Measurements from ENCODE around the gene SMYD3. TPM values are rescaled to one million over a fixed set of nuclear protein-coding genes. Genes with fewer than 3 reads are reported as not detected.

Gene SMYD3
- total RNA-seq, 1 experiment from 2014 or later = 25.5 TPM

DNA sequence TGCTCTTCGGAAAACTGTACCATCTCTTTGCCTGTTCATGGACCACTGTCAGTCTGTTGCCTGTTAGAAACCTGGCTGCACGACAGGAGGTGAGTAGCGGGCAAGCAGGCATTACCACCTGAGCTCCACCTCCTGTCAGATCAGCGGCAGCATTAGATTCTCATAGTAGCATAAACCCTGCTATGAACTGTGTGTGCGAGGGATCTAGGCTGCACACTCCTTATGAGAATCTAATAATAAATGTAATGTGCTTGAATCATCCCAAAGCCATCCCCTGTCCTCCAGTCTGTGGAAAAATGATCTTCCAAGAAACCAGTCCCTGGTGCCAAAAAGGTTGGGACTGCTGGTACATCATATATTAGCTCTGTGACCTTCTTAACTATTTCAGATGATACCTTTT, 110.0 kb downstream of the SMYD3 start:
- H4K5ac ChIP-seq (ENCODE audit: insufficient read length, low read depth, low read length) = no peak overlapping the region
- no peak overlapping the region for H2AK5ac ChIP-seq (ENCODE audit: insufficient read length, low read length)
- H2BK12ac ChIP-seq (ENCODE audit: insufficient read length, low read depth, low read length) = no peak overlapping the region
- no peak overlapping the region; a peak in 1 of 7 replicates for H3K27ac Mint-ChIP-seq
- 0 out of 7 replicates have a peak, but pooled peaks cover 0 to under 1% (median 0%) of the 10 kb centered on the region in 3 experiments for H3K36me3 Mint-ChIP-seq (ENCODE audit: insufficient read depth in 1 of 3, low read depth in 3 of 3)
- H3K4me2 ChIP-seq (ENCODE audit: insufficient read depth, insufficient read length, low read length) = no peak overlapping the region
- H2BK5ac ChIP-seq (ENCODE audit: insufficient read length, low read length) = no peak overlapping the region
- no peak overlapping the region for H3K27ac ChIP-seq (ENCODE audit: insufficient read length, low read depth, low read length)
- no peak overlapping the region for H4K8ac ChIP-seq (replicated peaks; ENCODE audit: insufficient read length, low read depth, low read length)
- H3K27me3 Mint-ChIP-seq (ENCODE audit: low read depth) = no peaks in the 10 kb centered on the region
- H2BK15ac ChIP-seq (ENCODE audit: low read depth, low read length) = no peak overlapping the region
- no peak overlapping the region for H3K56ac ChIP-seq (ENCODE audit: insufficient read length, low read depth, low read length)
- H3K27me3 ChIP-seq (ENCODE audit: insufficient read depth, low read length) = no peaks in the 10 kb centered on the region
- no peak overlapping the region for H2BK120ac ChIP-seq (ENCODE audit: low read depth, low read length, poor library complexity, severe bottlenecking)
- no peak overlapping the region for H3T11ph ChIP-seq (ENCODE audit: low read length)
- no peaks in the 10 kb centered on the region; the same call in 1 of the 2 replicates for H3K79me2 ChIP-seq (ENCODE audit: insufficient read depth, low read length)
- H4K91ac ChIP-seq (ENCODE audit: insufficient read length, low read depth, low read length) = no peak overlapping the region
- H3K23me2 ChIP-seq (ENCODE audit: insufficient read length, low read depth, low read length, poor library complexity, severe bottlenecking) = no peaks in the 10 kb centered on the region
- H4K20me1 ChIP-seq (ENCODE audit: control insufficient read depth, insufficient read depth, insufficient read length) = no peaks in the 10 kb centered on the region
- H2AFZ ChIP-seq (ENCODE audit: low read length) = no peak overlapping the region
- no peaks in the 10 kb centered on the region for H3K4me1 ChIP-seq (ENCODE audit: insufficient read depth, low read length)
- H3K4ac ChIP-seq (ENCODE audit: low read depth, low read length) = no peak overlapping the region
- no peak overlapping the region for H3K23ac ChIP-seq (ENCODE audit: insufficient read length, low read depth, low read length)
- no peak overlapping the region for H3K4me3 Mint-ChIP-seq
- peaks cover 12 to 13% of the 10 kb centered on the region in 2 experiments; a peak in 3 of 4 replicates for H3K4me1 Mint-ChIP-seq
- H3K9ac ChIP-seq (ENCODE audit: extremely low read depth, insufficient read length, low read length) = no peak overlapping the region
- H3K18ac ChIP-seq (ENCODE audit: insufficient read length, low read depth, low read length) = no peak overlapping the region
- no CpG with 5 or more reads among the region's 5 CpGs for WGBS (ENCODE audit: extremely low coverage, insufficient read length, low lambda C conversion rate)
- H3K9me3 Mint-ChIP-seq = peaks cover 0 to under 1% of the 10 kb centered on the region in 2 experiments; a peak in 2 of 5 replicates
- no peak overlapping the region for H3K14ac ChIP-seq (ENCODE audit: insufficient read depth, low read length)
- DNase-seq = no peak
- H2BK20ac ChIP-seq (ENCODE audit: low read depth, low read length, poor library complexity, severe bottlenecking) = no peak overlapping the region
- no peaks in the 10 kb centered on the region for H3K9me3 ChIP-seq (ENCODE audit: control insufficient read depth, low read depth, low read length)
- TF ChIP-seq, protein P1, sequence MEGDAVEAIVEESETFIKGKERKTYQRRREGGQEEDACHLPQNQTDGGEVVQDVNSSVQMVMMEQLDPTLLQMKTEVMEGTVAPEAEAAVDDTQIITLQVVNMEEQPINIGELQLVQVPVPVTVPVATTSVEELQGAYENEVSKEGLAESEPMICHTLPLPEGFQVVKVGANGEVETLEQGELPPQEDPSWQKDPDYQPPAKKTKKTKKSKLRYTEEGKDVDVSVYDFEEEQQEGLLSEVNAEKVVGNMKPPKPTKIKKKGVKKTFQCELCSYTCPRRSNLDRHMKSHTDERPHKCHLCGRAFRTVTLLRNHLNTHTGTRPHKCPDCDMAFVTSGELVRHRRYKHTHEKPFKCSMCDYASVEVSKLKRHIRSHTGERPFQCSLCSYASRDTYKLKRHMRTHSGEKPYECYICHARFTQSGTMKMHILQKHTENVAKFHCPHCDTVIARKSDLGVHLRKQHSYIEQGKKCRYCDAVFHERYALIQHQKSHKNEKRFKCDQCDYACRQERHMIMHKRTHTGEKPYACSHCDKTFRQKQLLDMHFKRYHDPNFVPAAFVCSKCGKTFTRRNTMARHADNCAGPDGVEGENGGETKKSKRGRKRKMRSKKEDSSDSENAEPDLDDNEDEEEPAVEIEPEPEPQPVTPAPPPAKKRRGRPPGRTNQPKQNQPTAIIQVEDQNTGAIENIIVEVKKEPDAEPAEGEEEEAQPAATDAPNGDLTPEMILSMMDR (conservative IDR thresholded peaks at IDR 0.05) = no peak
- no peaks in the 10 kb centered on the region for H3K79me1 ChIP-seq (ENCODE audit: insufficient read depth, low read depth, low read length, poor library complexity, severe bottlenecking)

All from H9 (cell line).